ENCODE measurements around the gene XPO6.

The XPO6 gene

GRCh38 chr16:28202147-28202746 lies 9.5 kb downstream of the XPO6 start:
- H3K36me3 ChIP-seq = peaks cover 86% of the 10 kb centered on the region
- H3K4me1 ChIP-seq = 0 out of 2 replicates have a peak, but pooled peaks cover 4% of the 10 kb centered on the region
- H3K9ac ChIP-seq = no peak overlapping the region
- H3K4me3 ChIP-seq = no peak overlapping the region
- no peak for TF ChIP-seq Cebpa-rat (IDR thresholded peaks at IDR 0.05)
- no peaks in the 10 kb centered on the region for H3K9me3 ChIP-seq
- H3K4me2 ChIP-seq = no peak overlapping the region
- H3K27ac ChIP-seq = no peak overlapping the region
- H3K27me3 ChIP-seq = no peaks in the 10 kb centered on the region
- H4K20me1 ChIP-seq = peaks cover 100% of the 10 kb centered on the region

GRCh38 chr16:28200661-28201060 lies 11.1 kb downstream of the XPO6 start:
- Histone ChIP-seq H3K36me3 (peaks cover 84% of the 10 kb centered on the region), H3K4me1 (0 out of 2 replicates have a peak, but pooled peaks cover 4% of the 10 kb centered on the region), H3K27ac (no peak overlapping the region)

GRCh38 chr16:28196387-28196987 lies 15.3 kb downstream of the XPO6 start:
- no peak overlapping the region for H3K27ac ChIP-seq
- no peaks in the 10 kb centered on the region for H3K27me3 ChIP-seq
- no peak overlapping the region for H3K4me2 ChIP-seq
- H3K36me3 ChIP-seq = peaks cover 71% of the 10 kb centered on the region
- H3K9ac ChIP-seq = no peak overlapping the region
- H3K9me3 ChIP-seq = no peaks in the 10 kb centered on the region
- peaks cover 24% of the 10 kb centered on the region for H3K4me1 ChIP-seq
- TF ChIP-seq Cebpa-rat (IDR thresholded peaks at IDR 0.05) = no peak
- H3K4me3 ChIP-seq = no peak overlapping the region
- peaks cover 100% of the 10 kb centered on the region for H4K20me1 ChIP-seq

More at GRCh38 chr16:28200661-28201060, 11.1 kb downstream of the XPO6 start:
- H4K20me1 ChIP-seq = peaks cover 100% of the 10 kb centered on the region
- H3K27me3 ChIP-seq = no peaks in the 10 kb centered on the region
- no peak overlapping the region for H3K4me2 ChIP-seq
- no peak overlapping the region for H3K4me3 ChIP-seq
- H3K9me3 ChIP-seq = no peaks in the 10 kb centered on the region
- TF ChIP-seq Cebpa-rat (IDR thresholded peaks at IDR 0.05) = no peak
- no peak overlapping the region for H3K9ac ChIP-seq

GRCh38 chr16:28195859-28196258 lies 15.9 kb downstream of the XPO6 start:
- Histone ChIP-seq H3K4me1 (peaks cover 24% of the 10 kb centered on the region), H3K27me3 (no peaks in the 10 kb centered on the region), H3K4me2 (no peak overlapping the region), H4K20me1 (peaks cover 100% of the 10 kb centered on the region), H3K9ac (no peak overlapping the region), H3K36me3 (peaks cover 71% of the 10 kb centered on the region), H3K27ac (no peak overlapping the region), H3K4me3 (no peak overlapping the region), H3K9me3 (no peaks in the 10 kb centered on the region)
- no peak for TF ChIP-seq Cebpa-rat (IDR thresholded peaks at IDR 0.05)

- Histone ChIP-seq H3K9ac (no peak overlapping the region), H3K36me3 (peaks cover 65% of the 10 kb centered on the region), H3K4me2 (peak overlapping the region; percentile 71), H4K20me1 (peaks cover 100% of the 10 kb centered on the region), H3K9me3 (no peaks in the 10 kb centered on the region), H3K4me3 (no peak overlapping the region), H3K4me1 (peaks cover 24% of the 10 kb centered on the region), H3K27ac (peak overlapping the region; percentile 14; the same call in 1 of the 2 replicates), H3K27me3 (no peaks in the 10 kb centered on the region)
- no peak for TF ChIP-seq Cebpa-rat (IDR thresholded peaks at IDR 0.05)
Observed at GRCh38 chr16:28193530-28194423, 18.0 kb downstream of the XPO6 start.

- no peak overlapping the region; the same call in 1 of the 2 replicates for H3K9ac ChIP-seq
- H3K9me3 ChIP-seq = no peaks in the 10 kb centered on the region
- peaks cover 68% of the 10 kb centered on the region for H3K36me3 ChIP-seq
- H4K20me1 ChIP-seq = peaks cover 100% of the 10 kb centered on the region
- H3K4me2 ChIP-seq = peak overlapping the region; percentile 71
- H3K4me3 ChIP-seq = no peak overlapping the region
- TF ChIP-seq Cebpa-rat (IDR thresholded peaks at IDR 0.05) = no peak
- peak overlapping the region; percentile 14; the same call in 1 of the 2 replicates for H3K27ac ChIP-seq
- H3K4me1 ChIP-seq = peaks cover 24% of the 10 kb centered on the region
- no peaks in the 10 kb centered on the region for H3K27me3 ChIP-seq
Observed at GRCh38 chr16:28192806-28193529, 18.8 kb downstream of the XPO6 start.

- Histone ChIP-seq H3K4me1 (peaks cover 31% of the 10 kb centered on the region), H3K27ac (no peak overlapping the region), H3K9ac (no peak overlapping the region), H3K4me2 (no peak overlapping the region), H3K27me3 (no peaks in the 10 kb centered on the region), H3K9me3 (no peaks in the 10 kb centered on the region), H3K4me3 (no peak overlapping the region), H3K36me3 (peaks cover 73% of the 10 kb centered on the region), H4K20me1 (peaks cover 100% of the 10 kb centered on the region)
- TF ChIP-seq Cebpa-rat (IDR thresholded peaks at IDR 0.05) = no peak
Observed at GRCh38 chr16:28191364-28191960, 20.3 kb downstream of the XPO6 start.

- Histone ChIP-seq H4K20me1 (peaks cover 100% of the 10 kb centered on the region), H3K9ac (no peak overlapping the region), H3K27me3 (no peaks in the 10 kb centered on the region), H3K4me1 (peaks cover 27% of the 10 kb centered on the region), H3K36me3 (peaks cover 71% of the 10 kb centered on the region), H3K9me3 (peaks cover 15% of the 10 kb centered on the region), H3K27ac (no peak overlapping the region), H3K4me2 (no peak overlapping the region), H3K4me3 (no peak overlapping the region)
- no peak for TF ChIP-seq Cebpa-rat (IDR thresholded peaks at IDR 0.05)
Observed at GRCh38 chr16:28189245-28189644, 22.5 kb downstream of the XPO6 start.

All from BLaER1 (cell line).